GM23248 (cell line): ENCODE measurements around the gene ANO6.

ENCODE experiments used
- EZH2 ChIP-seq: fragments of 200-600 bp; sonication (generic); IDR thresholded peaks from 2 replicates; pipeline ENCODE4 v1.6.1; 2018; ENCODE audit warnings: antibody characterized with exemption, mild to moderate bottlenecking; ENCODE audit not compliant: insufficient read depth, poor library complexity, severe bottlenecking
- EZH2phosphoT487 ChIP-seq: fragments of 200-600 bp; sonication (generic); IDR thresholded peaks from 2 replicates; pipeline ENCODE4 v1.6.1; 2018; ENCODE audit warnings: antibody characterized with exemption, moderate library complexity, mild to moderate bottlenecking, low read depth; ENCODE audit not compliant: insufficient read depth

DNA sequence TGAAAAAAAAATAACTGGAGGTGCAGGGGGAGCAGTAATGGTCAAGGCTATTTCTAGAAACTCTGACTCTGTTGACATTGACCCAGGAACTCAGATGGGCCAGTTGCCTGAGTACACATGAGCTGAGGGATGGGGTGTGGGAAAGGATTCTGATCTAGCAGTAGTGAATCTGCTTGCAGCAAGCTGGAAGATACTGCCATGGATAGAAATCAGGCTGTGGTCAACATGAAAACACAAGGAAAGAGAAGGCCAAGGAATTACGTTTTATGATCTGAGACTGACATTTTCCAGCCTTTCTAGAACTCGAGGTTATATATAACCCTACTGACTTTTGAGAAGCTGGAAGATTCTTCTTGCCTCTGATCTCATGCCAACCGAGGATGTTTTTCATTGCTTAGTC is 90.0 kb downstream of the ANO6 start:
- no peak for TF ChIP-seq EZH2
- TF ChIP-seq EZH2phosphoT487, result no peak
